ENCODE measurements around the gene ZBTB47. TPM values are rescaled to one million over a fixed set of nuclear protein-coding genes. Genes with fewer than 3 reads are reported as not detected.

The ZBTB47 gene
- 22.9 TPM for total RNA-seq

GRCh38 chr3:42653560-42654330, at the start of gene ZBTB47:
TSS of gene ZBTB47 (plus strand) at chr3:42653697. CDS start at chr3:42658356, 4,659 bp downstream.

GRCh38 chr3:42685363-42685881, 31.9 kb downstream of the ZBTB47 start, which contains the start of gene KLHL40:
TSS of gene KLHL40 (plus strand) at chr3:42685537. CDS start at chr3:42685619, 82 bp downstream.

GRCh38 chr3:42702066-42702951, 48.8 kb downstream of the ZBTB47 start, which contains the start of gene HHATL:
TSS of gene HHATL (minus strand) at chr3:42702798. CDS start at chr3:42700826, 1,972 bp downstream.

Other genes starting within 250 kb of the ZBTB47 start
- not detected for gene LYZL4, start 243.1 kb upstream of the ZBTB47 start, total RNA-seq
- 3.7 TPM for gene VIPR1, start 151.1 kb upstream of the ZBTB47 start, total RNA-seq
- gene SEC22C, start 71.7 kb upstream of the ZBTB47 start, total RNA-seq = 65.3 TPM
- gene SS18L2, start 62.8 kb upstream of the ZBTB47 start, total RNA-seq = 19.0 TPM
- 337 TPM for gene NKTR, start 53.0 kb upstream of the ZBTB47 start, total RNA-seq
- 7.7 TPM for gene KLHL40, start 31.8 kb downstream of the ZBTB47 start, total RNA-seq
- 9.6 TPM for gene HHATL, start 49.1 kb downstream of the ZBTB47 start, total RNA-seq
- gene CCDC13, start 119.6 kb downstream of the ZBTB47 start, total RNA-seq = 9.3 TPM
- gene HIGD1A, start 150.8 kb downstream of the ZBTB47 start, total RNA-seq = 116 TPM
- 1.1 TPM for gene ACKR2, start 155.7 kb downstream of the ZBTB47 start, total RNA-seq
- not detected for gene CYP8B1, start 222.2 kb downstream of the ZBTB47 start, total RNA-seq